HG03378 (cell line): ENCODE results near the gene ST6GALNAC2.
"Not testable (repeated sequence)": the region's sequence is repeated elsewhere in the genome, so short reads cannot be mapped to it uniquely, and the experiment has no call there.

ENCODE experiments used
- ATAC-seq: cut with Tn5 transposase; IDR thresholded peaks from one replicate; pipeline ENCODE4 v1.9.1; 2021; ENCODE audit warnings: mild to moderate bottlenecking, moderate library complexity; ENCODE audit not compliant: unreplicated experiment

The ST6GALNAC2 gene

GRCh38 chr17:76542566-76542971, 43.1 kb downstream of the ST6GALNAC2 start:
- ATAC-seq, result no peak

GRCh38 chr17:76541739-76542454, 43.8 kb downstream of the ST6GALNAC2 start:
- ATAC-seq, result no peak

DNA sequence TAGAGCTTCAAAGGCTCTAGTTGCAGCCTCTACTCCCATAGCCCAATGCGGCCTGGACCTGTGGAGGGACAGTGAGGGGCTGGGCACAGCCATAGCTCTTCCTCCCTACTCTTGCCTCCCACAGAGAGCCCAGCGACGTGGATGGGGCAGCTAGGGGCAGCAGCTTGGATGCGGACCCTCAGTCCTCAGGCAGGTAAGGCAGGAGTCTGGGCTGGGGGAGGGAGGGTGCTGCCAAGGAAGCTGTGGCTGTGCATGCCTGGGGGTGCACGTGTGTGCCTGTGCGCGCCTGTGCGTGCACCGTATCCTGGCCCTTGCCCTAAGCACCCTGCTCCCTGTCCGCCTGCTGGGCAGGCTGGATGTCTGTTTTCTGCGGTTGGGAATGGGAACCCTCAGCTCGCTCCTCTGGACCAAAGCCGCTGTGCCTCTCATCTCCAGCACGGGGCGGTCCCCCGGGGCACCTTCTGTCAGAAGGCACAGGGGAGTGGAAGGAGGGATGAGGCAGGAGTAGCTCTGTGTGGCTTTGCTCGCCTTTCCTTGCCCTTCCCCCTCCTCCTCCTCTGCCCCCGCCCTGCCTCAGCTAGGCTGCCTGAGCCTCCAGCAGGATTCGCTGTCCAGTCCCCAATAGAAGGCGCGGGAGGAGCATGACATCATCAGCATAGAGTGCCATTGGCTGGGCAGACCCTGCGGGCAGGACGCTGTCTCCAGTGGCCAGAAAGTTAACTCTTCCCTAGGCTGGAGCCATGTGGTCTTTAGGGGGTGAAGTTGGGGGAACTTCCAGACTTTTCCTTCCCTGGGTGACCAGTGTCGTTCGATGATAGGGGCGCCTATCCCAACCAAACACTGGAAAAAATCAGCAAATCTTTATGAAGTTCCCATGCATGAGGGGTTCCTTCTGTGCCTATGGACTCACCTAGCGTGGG, 45.0 kb downstream of the ST6GALNAC2 start:
- no peak for ATAC-seq

- ATAC-seq, result no peak
Observed at GRCh38 chr17:76539631-76540271, 45.9 kb downstream of the ST6GALNAC2 start, which contains the start of gene PRCD. Gene PRCD, plus strand, starts transcription at chr17:76540044. Its CDS starts 98 bp downstream, at chr17:76540142.

- ATAC-seq, result no peak
Observed at GRCh38 chr17:76538941-76539570, 46.6 kb downstream of the ST6GALNAC2 start.

GRCh38 chr17:76538281-76538931, 47.3 kb downstream of the ST6GALNAC2 start:
- no peak for ATAC-seq

DNA sequence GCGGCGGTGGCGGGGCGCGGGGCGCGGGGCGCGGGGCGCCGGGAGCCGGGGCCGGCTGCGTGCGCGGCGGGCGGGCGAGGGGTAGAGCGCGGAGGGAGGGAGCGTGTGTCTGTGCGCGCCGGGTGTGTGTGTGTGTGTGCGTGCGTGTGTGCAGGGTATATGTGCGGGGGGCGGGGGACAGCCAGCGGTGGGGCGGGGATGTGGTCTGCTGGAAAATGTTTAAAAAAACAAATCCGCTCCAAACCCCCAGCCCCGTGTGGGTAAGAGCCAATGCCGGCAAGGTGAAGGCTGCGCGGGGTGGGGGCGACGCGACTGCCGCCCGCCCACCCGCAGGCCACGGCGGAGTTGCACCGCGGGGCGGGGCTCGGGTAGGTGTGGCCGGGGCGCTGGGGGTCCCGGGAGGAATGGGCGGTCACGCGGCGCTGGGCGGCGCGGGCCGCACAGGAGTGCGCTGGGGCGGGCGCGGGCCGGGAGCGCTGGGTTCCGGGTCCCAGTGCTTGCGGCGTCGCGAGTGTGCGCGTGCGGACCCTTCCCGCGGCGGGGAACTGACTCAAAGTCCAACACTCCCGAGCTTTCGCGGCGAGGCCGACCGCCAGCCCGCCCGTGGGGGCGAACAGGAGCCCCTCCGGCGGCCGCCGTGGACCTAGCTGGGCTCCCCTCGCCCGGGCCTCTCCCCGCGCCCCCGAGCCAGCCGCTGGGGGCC, 47.9 kb downstream of the ST6GALNAC2 start, which contains the start of gene CYGB:
CYGB (minus strand) TSS at position 132 of the 703 bp plus-strand sequence. CDS start 167 bp downstream, outside the sequence.
- ATAC-seq, result no peak

- no peak for ATAC-seq
Observed at GRCh38 chr17:76537288-76537577, 48.4 kb downstream of the ST6GALNAC2 start.

DNA sequence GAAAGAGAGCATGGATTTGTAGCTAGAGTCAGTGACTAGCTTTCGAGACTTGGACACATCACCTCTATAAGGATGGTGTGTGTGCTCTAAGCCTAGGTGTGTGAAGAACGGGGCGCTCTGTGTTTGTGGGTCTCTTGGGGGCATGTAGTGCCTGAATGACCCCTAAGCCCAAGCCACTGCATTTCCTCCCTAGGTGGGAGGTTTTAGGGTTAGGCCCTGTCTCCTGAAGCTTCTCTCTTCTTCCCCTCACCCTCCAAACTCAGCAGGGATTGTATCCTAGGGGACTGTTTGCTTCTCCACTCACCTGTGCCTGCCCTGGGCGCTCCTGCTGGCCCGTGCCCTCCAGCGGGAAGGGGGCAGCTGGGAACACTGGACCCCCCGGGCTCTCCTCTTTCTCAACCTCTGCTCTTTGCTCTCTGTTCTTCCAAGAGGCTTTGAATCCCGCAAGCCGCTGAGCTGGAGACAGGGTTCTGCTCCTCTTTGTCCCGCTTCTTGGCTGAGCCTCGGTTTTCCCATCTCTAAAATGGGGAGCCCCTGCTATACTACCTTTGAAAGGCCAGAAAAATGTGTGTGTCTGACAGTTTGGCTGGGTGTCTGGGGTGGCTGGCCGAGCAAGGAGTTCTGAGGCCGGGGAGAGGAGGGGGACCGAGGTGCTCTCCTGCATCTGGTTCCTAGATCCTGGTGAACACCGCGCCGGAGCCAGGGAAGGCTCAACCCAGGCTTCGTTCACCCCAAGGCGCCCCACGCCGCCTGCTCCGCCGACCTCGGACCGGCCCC, 49.0 kb downstream of the ST6GALNAC2 start:
- ATAC-seq, result no peak

DNA sequence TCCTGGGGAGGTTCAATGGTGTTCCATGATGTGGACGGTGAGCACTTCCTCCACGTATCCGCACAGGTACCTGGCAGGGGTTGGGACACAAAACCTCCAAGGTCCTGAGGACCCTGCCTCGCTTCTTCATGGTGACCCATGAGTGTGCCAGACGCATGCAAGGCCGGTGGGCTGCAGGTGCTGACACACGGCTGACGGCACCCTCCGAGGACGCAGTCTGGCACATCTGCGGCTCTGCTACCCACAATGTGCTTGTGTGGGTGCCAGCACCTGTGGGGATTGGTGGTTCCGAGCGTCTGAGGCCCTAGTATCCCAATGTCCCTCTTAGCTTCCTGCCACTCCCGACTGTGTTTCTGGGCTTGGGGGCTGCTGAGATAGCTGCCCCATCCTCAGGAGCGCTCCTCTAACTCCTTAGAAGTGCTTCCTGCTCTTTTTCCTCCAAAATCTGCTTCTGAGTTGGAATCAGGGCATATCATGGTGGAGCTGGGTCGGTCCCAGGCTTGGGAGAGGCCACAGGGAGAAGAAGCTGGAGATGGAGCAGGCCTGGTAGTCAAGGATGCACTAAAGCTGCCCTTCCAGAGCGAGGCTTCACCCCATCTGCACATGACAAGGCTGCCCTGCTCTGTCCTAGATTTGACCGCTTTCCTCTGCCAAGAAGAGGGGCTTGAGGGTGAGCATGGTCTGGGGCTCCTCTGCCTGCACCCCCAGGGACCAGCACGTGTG, 49.7 kb downstream of the ST6GALNAC2 start:
- no peak for ATAC-seq

GRCh38 chr17:76534831-76535732, 50.6 kb downstream of the ST6GALNAC2 start:
- no peak for ATAC-seq

- ATAC-seq, result not testable (repeated sequence)
Observed at GRCh38 chr17:76533640-76534359, 51.9 kb downstream of the ST6GALNAC2 start.

- no peak for ATAC-seq
Observed at GRCh38 chr17:76532072-76532651, 53.5 kb downstream of the ST6GALNAC2 start.

- no peak for ATAC-seq
Observed at GRCh38 chr17:76531486-76532038, 54.1 kb downstream of the ST6GALNAC2 start.

- no peak for ATAC-seq
Observed at GRCh38 chr17:76530811-76531485, 54.7 kb downstream of the ST6GALNAC2 start.
